H1 (cell line): ENCODE results near the gene CUL4A. TPM values are rescaled to one million over a fixed set of nuclear protein-coding genes. Genes with fewer than 3 reads are reported as not detected.

Experiments
- CBX8 ChIP-seq: fragments of 300-800, 300-1000 bp; sonication (generic); IDR thresholded peaks from 2 replicates; pipeline ENCODE4 v1.7.1; 2016; ENCODE audit warnings: low read depth, low read length, borderline replicate concordance
- CEBPB ChIP-seq: IDR thresholded peaks from 2 replicates; pipeline ENCODE4 v1.6.1; 2012; ENCODE audit warnings: low read depth, low read length
- CHD2 ChIP-seq: IDR thresholded peaks from 2 replicates; pipeline ENCODE4 v1.6.1; 2012; ENCODE audit warnings: low read length, improper control_type of control experiment
- CREB1 ChIP-seq: IDR thresholded peaks from 2 replicates; pipeline ENCODE4 v1.6.1; 2012; ENCODE audit warnings: inconsistent platforms
- JUN ChIP-seq: IDR thresholded peaks from 2 replicates; pipeline ENCODE4 v1.6.1; 2011; ENCODE audit warnings: low read depth, mild to moderate bottlenecking, improper control_type of control experiment, low read length
- JUND ChIP-seq: IDR thresholded peaks from 2 replicates; pipeline ENCODE4 v1.6.1; 2011; ENCODE audit warnings: mild to moderate bottlenecking, improper control_type of control experiment, low read length
- KDM5A ChIP-seq: fragments of 200-600 bp; IDR thresholded peaks from 2 replicates; pipeline ENCODE4 v1.7.1; 2012; ENCODE audit warnings: mild to moderate bottlenecking, low read length, inconsistent platforms, mixed read lengths
- POLR2A ChIP-seq, 2 experiments: IDR thresholded peaks; 1 replicate in 1 of 2; 2 replicates in 1 of 2; pipeline ENCODE4 v1.6.1; 2011; ENCODE audit warnings: low read depth in 2 of 2, low read length in 2 of 2, mild to moderate bottlenecking in 2 of 2; ENCODE audit errors: control extremely low read depth in 1 of 2
- RAD21 ChIP-seq, 2 experiments: IDR thresholded peaks in 1 of 2; conservative IDR thresholded peaks in 1 of 2; 2 replicates each; pipeline ENCODE4 v1.6.1; 2011; ENCODE audit warnings: low read depth in 2 of 2, low read length in 2 of 2, improper control_type of control experiment in 1 of 2, inconsistent platforms in 1 of 2, mild to moderate bottlenecking in 1 of 2, moderate library complexity in 1 of 2
- RXRA ChIP-seq: IDR thresholded peaks from 2 replicates; pipeline ENCODE4 v1.6.1; 2011; ENCODE audit warnings: low read depth, mild to moderate bottlenecking, low read length, moderate library complexity; ENCODE audit not compliant: insufficient read depth
- TAF7 ChIP-seq: optimal IDR thresholded peaks from 2 replicates; pipeline ENCODE3; 2011; ENCODE audit warnings: low read depth, mild to moderate bottlenecking, inconsistent platforms, low read length, moderate library complexity, borderline replicate concordance
- USF2 ChIP-seq: IDR thresholded peaks from 2 replicates; pipeline ENCODE4 v1.6.1; 2011; ENCODE audit warnings: low read length, improper control_type of control experiment
- YY1 ChIP-seq: IDR thresholded peaks from 2 replicates; pipeline ENCODE4 v1.6.1; 2011; ENCODE audit warnings: low read depth, mild to moderate bottlenecking, low read length
- polyA plus RNA-seq, 7 experiments: library from polyadenylated mRNA; depleted of rRNA in 3 of 7; stranded (reverse) in 5 of 7; unstranded in 2 of 7; fragments of >200 nt in 5 of 7; fragments of 200-250 nt in 2 of 7; gene quantifications; 1 replicate in 5 of 7; 2 replicates in 1 of 7; 4 replicates in 1 of 7; pipeline versions ENCODE4 v1.2.1 to v1.2.3, GENCODE V29; 2011 to 2013; ENCODE audit warnings: missing spikeins in 2 of 7, mixed read lengths in 2 of 7
- total RNA-seq: library from RNA; stranded (reverse); fragmentation: NEBNext Ultra II Directional; extraction: Animal tissue kit (Norgen Biotek cat#: 25700); gene quantifications from 2 replicates; pipeline ENCODE4 v1.2.1, GENCODE V29; 2021

Gene CUL4A
- total and polyA plus RNA-seq, 2 of the 8 experiments (the other 6 are each of a cell fraction or from before 2014, with no cell fraction given), result 54.7 to 101 TPM

- TF ChIP-seq USF2 (no peak), POLR2A (IDR thresholded peaks at IDR 0.05; ENCODE audit: control extremely low read depth in 1 of 2, low read depth in 2 of 2, low read length in 2 of 2) (no peak), RAD21 (IDR thresholded peaks at IDR 0.05 in 1 of 2, conservative IDR thresholded peaks at IDR 0.05 in 1 of 2; ENCODE audit: low read depth in 2 of 2, low read length in 2 of 2) (no peak), CHD2 (no peak), YY1 (no peak), RXRA (no peak), JUN (no peak), JUND (no peak), KDM5A (no peak), CREB1 (peak; percentile 61), CEBPB (no peak), CBX8 (no peak), TAF7 (no peak)
- TF ChIP-seq, all 59 proteins: peak for 3
Measured at GRCh38 chr13:113179374-113180230, 29.8 kb upstream of the CUL4A start (continued).
